ENCODE data around the gene RAB39A.
"Not testable (repeated sequence)": the region's sequence is repeated elsewhere in the genome, so short reads cannot be mapped to it uniquely, and the experiment has no call there.

RAB39A gene

GRCh38 chr11:107931206-107931605 lies 3.0 kb downstream of the RAB39A start:
- H3K4me3 ChIP-seq (replicated peaks in 1 of 2; ENCODE audit: low read depth in 2 of 2, low read length in 2 of 2) = no peak overlapping the region
- DNase-seq (ENCODE audit: low read depth in 2 of 2) = no peak
- TF ChIP-seq CTCF (IDR thresholded peaks at IDR 0.05; ENCODE audit: low read depth, low read length) = no peak

GRCh38 chr11:107947904-107948303 lies 19.7 kb downstream of the RAB39A start:
- DNase-seq (ENCODE audit: low read depth in 2 of 2) = no peak
- no peak for TF ChIP-seq CTCF (IDR thresholded peaks at IDR 0.05; ENCODE audit: low read depth, low read length)
- H3K4me3 ChIP-seq (replicated peaks in 1 of 2; ENCODE audit: low read depth in 2 of 2, low read length in 2 of 2) = no peak overlapping the region

GRCh38 chr11:107948328-107948727 lies 20.1 kb downstream of the RAB39A start:
- DNase-seq (ENCODE audit: low read depth in 2 of 2); H3K4me3 ChIP-seq (replicated peaks in 1 of 2; ENCODE audit: low read depth in 2 of 2, low read length in 2 of 2): not testable (repeated sequence)

- no peak for TF ChIP-seq CTCF (IDR thresholded peaks at IDR 0.05; ENCODE audit: low read depth, low read length)
- H3K4me3 ChIP-seq (replicated peaks in 1 of 2; ENCODE audit: low read depth in 2 of 2, low read length in 2 of 2) = no peak overlapping the region
- DNase-seq (ENCODE audit: low read depth in 2 of 2) = no peak
These were observed 22.9 kb downstream of the RAB39A start for GRCh38 chr11:107951155-107951554.

GRCh38 chr11:107953446-107953845 lies 25.2 kb downstream of the RAB39A start:
- no peak for TF ChIP-seq CTCF (IDR thresholded peaks at IDR 0.05; ENCODE audit: low read depth, low read length)
- no peak for DNase-seq (ENCODE audit: low read depth in 2 of 2)
- no peak overlapping the region for H3K4me3 ChIP-seq (replicated peaks in 1 of 2; ENCODE audit: low read depth in 2 of 2, low read length in 2 of 2)

- H3K4me3 ChIP-seq (replicated peaks in 1 of 2; ENCODE audit: low read depth in 2 of 2, low read length in 2 of 2) = no peak overlapping the region
- no peak for TF ChIP-seq CTCF (IDR thresholded peaks at IDR 0.05; ENCODE audit: low read depth, low read length)
- no peak for DNase-seq (ENCODE audit: low read depth in 2 of 2)
These were observed 28.3 kb downstream of the RAB39A start for GRCh38 chr11:107956543-107956942.

- no peak overlapping the region for H3K4me3 ChIP-seq (replicated peaks in 1 of 2; ENCODE audit: low read depth in 2 of 2, low read length in 2 of 2)
- peak in 1 of 2 donors; percentile 40 for DNase-seq (ENCODE audit: low read depth in 2 of 2)
- TF ChIP-seq CTCF (IDR thresholded peaks at IDR 0.05; ENCODE audit: low read depth, low read length) = no peak
These were observed 28.9 kb downstream of the RAB39A start for GRCh38 chr11:107957109-107957588.

All from cardiac fibroblast (primary cell).